ENCODE data around the gene LARP1.

The LARP1 gene

GRCh38 chr5:154755361-154756008 lies at the start of gene LARP1:
LARP1 (plus strand) TSS chr5:154755377; CDS start chr5:154755758, 381 bp downstream.
- TF ChIP-seq CTCF (conservative IDR thresholded peaks at IDR 0.05) (no peak), ZFX (IDR thresholded peaks at IDR 0.05) (no peak; the same call in 1 of the 2 replicates)
- peak within 1 kb of the TSS; percentile 100 for H3K27ac ChIP-seq

GRCh38 chr5:154706416-154706815 lies 48.8 kb upstream of the LARP1 start:
- TF ChIP-seq ZFX (IDR thresholded peaks at IDR 0.05): no peak
- TF ChIP-seq CTCF (conservative IDR thresholded peaks at IDR 0.05): no peak
- no peak overlapping the region for H3K27ac ChIP-seq

GRCh38 chr5:154707641-154708040 lies 47.5 kb upstream of the LARP1 start:
- no peak overlapping the region for H3K27ac ChIP-seq
- TF ChIP-seq CTCF (conservative IDR thresholded peaks at IDR 0.05) (no peak), ZFX (IDR thresholded peaks at IDR 0.05) (no peak)

GRCh38 chr5:154708207-154708606 lies 47.0 kb upstream of the LARP1 start:
- no peak for TF ChIP-seq CTCF (conservative IDR thresholded peaks at IDR 0.05)
- no peak for TF ChIP-seq ZFX (IDR thresholded peaks at IDR 0.05)
- H3K27ac ChIP-seq: no peak overlapping the region

- H3K27ac ChIP-seq: no peak overlapping the region
- TF ChIP-seq ZFX (IDR thresholded peaks at IDR 0.05) (no peak), CTCF (conservative IDR thresholded peaks at IDR 0.05) (no peak)
Observed at GRCh38 chr5:154708846-154709245, 46.3 kb upstream of the LARP1 start.

- TF ChIP-seq ZFX (IDR thresholded peaks at IDR 0.05) (no peak), CTCF (conservative IDR thresholded peaks at IDR 0.05) (no peak)
- H3K27ac ChIP-seq: no peak overlapping the region
Observed at GRCh38 chr5:154709368-154710305, 45.5 kb upstream of the LARP1 start.
